HL-60/S4 treated with phorbol 12-myristate 13-acetate at 8.2 ng/mL for 4 days and 3 days (cell line): Measurements from ENCODE around the gene NPAS2.

Experiments used
- in situ Hi-C: fragments of 300-500 bp; cut with MboI; formaldehyde crosslinking; loops from 2 replicates; pipeline ENCODE4 v1.15.0; 2022; ENCODE audit warnings: low sequenced_read_pairs

Gene NPAS2

DNA sequence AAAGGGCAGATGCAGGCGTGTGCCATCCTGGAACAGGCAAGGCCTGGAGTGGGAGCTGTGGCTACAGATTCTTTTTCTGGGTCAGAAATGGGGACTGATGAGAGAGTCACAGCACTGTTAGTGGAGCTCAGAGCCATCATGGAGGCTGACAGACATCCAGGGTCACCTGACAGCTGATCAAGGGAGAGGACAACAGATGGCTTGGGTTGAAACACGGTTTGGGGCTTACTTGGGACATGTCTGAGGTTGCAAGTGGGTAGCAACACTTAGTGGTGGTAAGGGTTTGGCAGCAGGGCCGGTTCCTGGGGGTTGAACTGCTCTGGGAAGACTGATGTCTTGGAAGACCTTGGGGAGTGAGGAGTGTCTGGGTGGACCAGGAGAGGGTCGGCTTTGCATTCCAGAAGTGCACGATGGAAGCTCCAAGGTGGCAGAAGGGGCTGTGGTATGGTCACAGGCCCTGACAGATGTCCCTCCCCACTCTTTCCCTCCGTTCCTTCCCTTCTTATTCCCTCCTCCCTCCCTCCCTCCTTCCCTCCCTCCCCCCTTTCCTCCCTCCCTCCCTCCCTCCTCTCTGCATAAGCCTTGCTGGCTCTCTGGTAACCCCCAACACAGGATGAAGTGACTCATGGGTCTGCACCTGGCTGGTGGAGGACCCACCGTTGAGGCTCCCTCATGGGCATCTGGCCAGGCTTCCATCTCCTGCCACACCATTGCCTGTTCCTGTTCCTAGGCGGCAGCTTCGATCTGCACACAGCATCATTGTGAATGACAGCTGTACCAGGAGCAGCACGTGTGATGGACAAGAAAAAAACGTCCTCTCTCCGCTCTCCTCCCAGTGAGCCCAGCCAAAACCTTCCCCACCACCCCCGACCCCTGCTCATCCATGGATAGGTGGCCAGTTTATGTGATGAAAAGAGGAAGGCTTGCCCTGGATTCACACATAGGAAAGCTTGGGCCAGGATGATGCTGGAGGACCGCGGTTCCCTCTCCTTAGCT lies 118.4 kb downstream of the NPAS2 start:
- in situ Hi-C loops, result no loop called here

GRCh38 chr2:100939445-100939844 lies 119.5 kb downstream of the NPAS2 start:
- in situ Hi-C loops, result no loop called here

GRCh38 chr2:100940240-100940639 lies 120.3 kb downstream of the NPAS2 start:
- in situ Hi-C loops, result no loop called here

GRCh38 chr2:100940766-100941645 lies 121.1 kb downstream of the NPAS2 start:
- in situ Hi-C loops, result no loop called here

GRCh38 chr2:100941646-100942240 lies 121.8 kb downstream of the NPAS2 start:
- in situ Hi-C loops, result no loop called here

DNA sequence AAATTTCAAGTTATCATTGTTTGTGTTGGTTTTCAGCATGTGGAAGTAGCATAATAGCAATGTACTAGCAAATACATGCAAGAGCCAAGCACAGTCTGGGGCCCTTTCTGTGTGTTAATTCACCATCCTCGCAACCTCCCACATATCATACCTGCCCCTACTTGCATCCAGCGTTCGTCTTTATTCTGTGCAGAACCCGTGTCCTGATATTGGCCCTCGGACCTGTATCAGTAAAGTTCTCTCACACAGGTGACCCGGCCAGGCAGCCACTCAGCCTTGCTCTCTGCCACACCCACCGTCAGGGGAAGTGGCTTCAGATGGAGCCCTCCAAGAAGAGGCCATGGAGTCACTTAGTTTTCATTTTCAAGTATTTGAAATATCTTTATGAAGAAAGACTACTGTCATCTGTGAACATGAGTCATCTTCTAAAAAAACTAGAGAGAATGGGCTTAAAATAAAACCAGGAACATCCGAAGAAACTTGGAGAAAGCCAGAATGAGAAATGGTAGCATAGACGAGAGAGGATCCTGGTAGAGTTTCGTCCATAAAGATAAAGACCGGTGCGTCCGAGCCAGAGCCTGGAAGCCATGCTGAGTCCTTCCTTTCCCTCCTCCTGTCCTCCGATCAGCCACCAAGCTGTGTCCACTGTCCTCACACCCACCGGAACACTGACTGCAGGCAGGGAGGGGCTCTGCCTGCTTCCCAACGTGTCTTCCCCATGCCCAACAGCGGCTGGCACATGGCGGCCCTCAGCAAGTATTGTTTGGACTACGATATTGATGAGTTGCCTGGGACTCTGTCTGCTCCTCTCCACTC lies 124.9 kb downstream of the NPAS2 start:
- in situ Hi-C loops, result no loop called here

DNA sequence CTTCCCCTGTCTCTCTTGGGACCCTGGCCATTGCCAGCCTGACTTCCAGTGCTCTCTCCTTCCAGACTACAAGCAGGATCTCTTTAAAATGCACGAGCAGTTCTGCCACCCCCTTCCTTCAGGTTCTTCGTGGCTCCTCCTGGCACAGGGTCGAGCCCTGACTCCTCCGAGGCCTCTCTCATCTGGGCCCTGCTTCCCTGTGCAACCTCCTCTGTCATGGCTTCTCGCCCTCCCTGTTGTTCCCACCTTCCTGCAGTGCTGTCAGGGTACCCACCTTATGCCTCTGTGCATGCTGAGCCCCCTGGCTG lies 125.4 kb downstream of the NPAS2 start:
- in situ Hi-C loops, result no loop called here

DNA sequence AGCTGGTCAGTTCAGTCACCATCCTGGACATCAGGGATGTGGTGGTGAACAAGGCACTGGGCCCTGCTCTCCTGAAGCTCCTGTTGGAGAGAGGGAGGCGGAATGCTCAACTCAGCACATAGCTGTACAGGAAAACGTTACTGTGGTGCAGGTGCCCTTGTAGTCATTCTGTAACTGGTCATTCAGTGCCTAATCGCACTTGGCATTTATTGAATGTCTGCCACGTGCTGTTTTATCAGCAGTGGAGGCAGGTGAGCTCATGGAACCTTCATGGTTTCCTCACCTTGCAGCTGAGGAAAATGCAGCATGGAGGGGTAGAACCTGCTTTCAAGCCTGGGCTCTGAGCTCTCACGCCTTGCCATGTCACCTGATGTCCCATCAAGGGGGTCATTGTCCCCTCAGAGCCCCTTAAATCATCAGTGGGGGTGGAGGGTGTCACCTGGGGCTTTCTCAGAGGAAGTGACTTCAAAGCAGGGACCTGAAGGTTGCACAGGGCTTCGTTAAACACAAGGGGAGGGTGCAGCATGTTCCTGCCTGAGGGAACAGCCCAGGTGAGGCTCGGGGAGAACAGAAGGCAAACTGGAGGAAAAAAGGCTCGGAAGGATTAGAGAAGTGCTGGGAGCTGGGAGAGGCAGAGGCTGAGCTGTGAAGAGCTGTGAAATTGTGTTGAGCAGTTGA lies 126.1 kb downstream of the NPAS2 start:
- in situ Hi-C loops, result no loop called here

DNA sequence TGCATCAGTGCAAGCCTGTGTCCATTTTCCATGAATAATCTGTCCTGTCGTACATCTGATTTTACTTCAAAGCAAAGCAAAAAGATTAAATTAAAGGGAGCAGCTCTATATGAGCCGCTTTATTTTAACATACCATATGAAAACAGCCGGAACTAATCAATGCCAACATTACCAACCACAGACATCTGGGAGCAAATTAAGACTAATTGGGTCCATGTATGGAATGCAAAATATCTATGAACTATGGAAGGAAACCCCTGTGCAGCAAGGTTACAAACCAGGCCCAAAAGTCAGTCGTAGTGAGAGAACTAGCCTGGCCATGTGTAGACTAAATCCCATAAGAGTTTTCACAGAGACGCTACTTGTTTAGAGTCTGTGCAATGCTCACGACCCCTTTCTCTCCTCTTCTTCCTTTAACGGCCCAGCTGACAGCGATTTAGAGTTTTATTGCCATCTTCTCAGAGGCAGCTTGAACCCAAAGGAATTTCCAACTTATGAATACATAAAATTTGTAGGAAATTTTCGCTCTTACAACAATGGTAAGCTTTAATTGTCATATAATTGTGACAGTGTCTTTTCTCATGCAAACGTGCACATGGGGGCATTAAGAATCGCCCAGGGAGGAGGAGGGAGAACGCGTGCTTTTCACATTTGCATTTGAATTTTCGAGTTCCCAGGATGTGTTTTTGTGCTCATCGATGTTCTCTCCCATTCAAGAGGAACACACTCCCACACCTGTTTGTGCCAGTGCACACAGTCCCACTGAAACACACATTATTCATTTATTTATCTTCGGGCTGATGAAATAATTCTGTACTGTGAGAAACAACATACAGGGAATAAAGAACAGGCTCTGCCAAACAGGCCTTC lies 129.2 kb downstream of the NPAS2 start:
- in situ Hi-C loops, result no loop called here

GRCh38 chr2:100952512-100952911 lies 132.6 kb downstream of the NPAS2 start:
- in situ Hi-C loops, result no loop called here

DNA sequence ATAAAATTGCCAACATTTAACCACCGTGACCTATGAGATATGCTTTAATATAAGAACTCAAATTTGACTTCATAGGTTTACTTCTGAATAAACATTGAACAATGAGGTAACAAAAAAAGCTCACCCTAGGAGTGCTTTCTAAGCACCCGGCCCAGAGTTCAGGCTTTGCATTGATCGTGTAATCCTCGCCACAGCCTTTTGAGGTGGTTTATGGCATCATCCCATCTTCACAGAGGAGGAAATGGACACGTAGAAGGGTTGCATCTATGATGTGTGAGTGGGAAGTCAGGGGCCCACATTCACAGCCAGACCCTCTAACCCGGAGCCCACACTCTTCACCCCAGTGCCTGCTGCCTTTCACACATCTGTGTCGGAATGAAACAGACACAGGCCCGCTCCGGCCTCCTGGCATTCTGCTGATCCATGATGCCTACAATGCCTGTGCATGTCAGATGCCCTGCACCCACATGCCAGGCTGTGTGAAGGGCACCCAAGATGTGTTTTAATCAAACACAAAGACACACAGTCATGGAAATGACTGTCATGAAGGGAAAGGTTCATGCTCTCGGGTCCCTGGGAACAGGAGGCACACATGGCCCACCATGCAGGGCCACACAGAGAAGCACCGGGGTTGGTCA lies 133.6 kb downstream of the NPAS2 start:
- in situ Hi-C loops, result no loop called here

- in situ Hi-C loops, result no loop called here
These were observed 134.1 kb downstream of the NPAS2 start for GRCh38 chr2:100954044-100954420.

DNA sequence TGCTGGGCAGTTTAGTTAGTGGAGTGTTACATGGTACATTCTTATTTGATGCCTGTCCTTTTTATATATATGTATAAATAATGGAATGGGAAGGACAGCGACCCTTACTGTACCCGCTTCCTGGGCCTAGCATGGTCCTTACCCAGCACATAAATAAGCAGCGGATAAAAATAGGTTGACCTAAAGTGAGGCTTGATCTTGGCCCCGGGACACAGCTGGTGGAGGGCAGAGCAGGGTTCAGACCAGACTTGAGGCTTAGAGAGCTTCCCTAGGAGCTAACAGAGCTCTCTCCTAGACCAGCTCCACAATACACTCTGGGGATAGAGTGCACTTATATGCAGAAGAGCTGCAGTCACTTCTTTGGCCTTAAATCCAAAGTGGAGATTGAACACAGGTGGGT lies 135.3 kb downstream of the NPAS2 start:
- in situ Hi-C loops, result no loop called here

- in situ Hi-C loops, result no loop called here
These were observed 136.1 kb downstream of the NPAS2 start for GRCh38 chr2:100956081-100956480.

- in situ Hi-C loops, result no loop called here
These were observed 138.2 kb downstream of the NPAS2 start for GRCh38 chr2:100957996-100958653.

DNA sequence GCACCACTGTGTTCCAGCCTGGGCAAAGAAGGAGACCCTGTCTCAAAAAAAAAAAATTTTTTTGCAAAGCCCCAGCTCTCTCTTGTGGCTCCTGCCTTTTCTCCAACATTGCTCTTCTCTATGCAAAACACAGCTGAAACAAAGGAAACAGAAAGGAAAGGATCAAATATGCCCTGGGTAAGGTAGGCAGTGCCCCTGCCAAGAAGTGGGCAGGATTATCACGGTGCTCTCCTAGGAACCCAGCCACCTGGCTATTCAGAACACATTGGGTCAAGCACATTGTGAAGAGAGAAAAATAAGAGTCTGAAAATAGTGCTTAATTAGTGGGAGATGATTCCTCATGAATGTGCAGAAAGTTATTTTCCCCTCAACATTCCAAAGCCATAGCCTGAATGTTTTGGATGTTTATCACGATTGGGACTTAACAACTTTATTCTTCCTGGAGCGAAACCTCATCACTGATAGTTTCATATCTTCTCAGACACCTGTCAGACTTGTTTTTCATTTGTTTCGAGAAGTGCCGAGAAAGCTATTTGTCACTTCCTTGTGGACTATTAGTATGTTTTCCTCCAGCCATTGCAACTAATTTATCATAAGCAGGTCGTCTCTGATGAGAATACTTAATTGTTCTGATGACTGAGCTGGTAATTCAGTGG lies 139.4 kb downstream of the NPAS2 start:
- in situ Hi-C loops, result no loop called here

- in situ Hi-C loops, result no loop called here
These were observed 140.7 kb downstream of the NPAS2 start for GRCh38 chr2:100960688-100961087.
